HG03378 (cell line): Measurements from ENCODE around the gene PPIB.
"Not testable (repeated sequence)": the region's sequence is repeated elsewhere in the genome, so short reads cannot be mapped to it uniquely, and the experiment has no call there.

Experiments
- ATAC-seq: cut with Tn5 transposase; IDR thresholded peaks from one replicate; pipeline ENCODE4 v1.9.1; 2021; ENCODE audit warnings: mild to moderate bottlenecking, moderate library complexity; ENCODE audit not compliant: unreplicated experiment

PPIB gene

GRCh38 chr15:64141798-64142512 lies 20.9 kb downstream of the PPIB start:
- no peak for ATAC-seq

- ATAC-seq: no peak
These were observed 24.4 kb downstream of the PPIB start for GRCh38 chr15:64138331-64138941.

DNA sequence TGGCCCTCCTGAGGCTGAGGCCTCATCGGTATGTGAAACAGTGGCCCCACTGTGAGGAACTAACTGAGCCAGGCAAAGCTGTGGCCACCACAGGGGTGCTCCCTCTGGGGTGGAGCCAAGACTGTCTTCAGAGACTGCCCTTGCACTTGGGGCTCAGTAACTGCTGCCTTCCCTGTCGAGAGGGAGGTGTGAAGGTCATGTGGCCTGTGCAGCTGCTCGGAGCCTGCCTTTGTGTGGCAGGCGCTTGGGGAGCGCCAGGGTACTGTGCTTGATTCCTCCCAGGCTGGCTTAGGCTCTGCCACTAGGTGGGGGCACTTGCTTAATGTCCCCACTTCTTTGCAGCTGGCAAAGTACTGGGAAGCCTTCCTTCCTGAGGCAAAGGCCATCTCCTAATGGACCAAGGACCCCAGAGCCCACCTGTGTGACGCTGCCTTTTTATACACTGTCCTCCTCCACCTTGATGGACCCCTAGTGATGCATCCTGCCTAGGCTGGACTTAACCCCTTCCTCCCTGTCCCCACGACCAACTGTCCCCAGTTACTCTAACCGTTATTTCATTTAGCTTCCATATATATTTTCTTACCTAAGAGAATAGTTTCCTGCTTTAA lies 25.5 kb downstream of the PPIB start:
- ATAC-seq: no peak

GRCh38 chr15:64136347-64136746 lies 26.5 kb downstream of the PPIB start:
- no peak for ATAC-seq

DNA sequence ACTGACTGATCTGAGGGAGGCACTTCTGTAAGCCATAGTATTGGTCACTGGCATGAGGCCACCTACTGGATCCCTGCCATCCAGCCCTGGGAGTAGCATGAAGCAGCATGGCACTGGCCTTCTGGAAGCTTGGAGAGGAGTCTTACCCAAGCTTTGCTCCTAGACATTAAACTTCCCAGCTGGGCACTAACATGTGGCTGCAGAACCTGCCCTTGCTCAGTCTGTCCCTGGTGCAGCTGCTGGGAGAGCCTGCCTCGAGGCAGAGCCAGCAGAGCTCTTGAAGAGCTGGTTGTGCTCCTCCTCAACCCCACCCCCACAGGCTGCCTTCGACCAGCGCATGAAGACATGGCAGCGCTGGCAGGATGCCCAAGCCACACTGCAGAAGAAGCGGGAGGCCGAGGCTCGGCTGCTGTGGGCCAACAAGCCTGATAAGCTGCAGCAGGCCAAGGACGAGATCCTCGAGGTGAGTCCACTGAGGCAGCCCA lies 28.4 kb downstream of the PPIB start:
- no peak for ATAC-seq

GRCh38 chr15:64133623-64134344 lies 29.0 kb downstream of the PPIB start:
- ATAC-seq: no peak

- no peak for ATAC-seq
These were observed 30.6 kb downstream of the PPIB start for GRCh38 chr15:64132217-64132616.

- ATAC-seq: no peak
These were observed 31.3 kb downstream of the PPIB start for GRCh38 chr15:64131547-64131946.

- ATAC-seq: no peak
These were observed 32.7 kb downstream of the PPIB start for GRCh38 chr15:64130159-64130558.

- ATAC-seq: no peak
These were observed 35.1 kb downstream of the PPIB start for GRCh38 chr15:64127521-64128270.

DNA sequence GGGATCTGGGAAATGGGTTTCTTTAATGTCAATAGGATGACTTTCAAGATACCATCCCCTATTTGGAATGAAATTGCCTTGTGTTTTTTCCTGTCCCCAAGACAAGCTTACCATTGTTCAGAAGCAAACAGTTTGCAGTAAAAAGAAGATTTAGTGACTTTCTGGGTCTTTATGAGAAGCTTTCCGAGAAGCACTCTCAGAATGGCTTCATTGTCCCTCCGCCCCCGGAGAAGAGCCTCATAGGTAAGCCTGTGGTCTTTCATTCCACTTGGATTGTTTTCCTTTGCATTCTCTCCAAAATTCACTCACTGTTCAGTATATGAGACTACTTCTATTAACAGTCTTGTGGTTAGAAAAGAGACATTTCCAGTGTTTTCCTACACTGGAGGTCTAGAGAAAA lies 36.8 kb downstream of the PPIB start:
- ATAC-seq: no peak

- ATAC-seq: no peak
These were observed 39.9 kb downstream of the PPIB start for GRCh38 chr15:64122936-64123351.

DNA sequence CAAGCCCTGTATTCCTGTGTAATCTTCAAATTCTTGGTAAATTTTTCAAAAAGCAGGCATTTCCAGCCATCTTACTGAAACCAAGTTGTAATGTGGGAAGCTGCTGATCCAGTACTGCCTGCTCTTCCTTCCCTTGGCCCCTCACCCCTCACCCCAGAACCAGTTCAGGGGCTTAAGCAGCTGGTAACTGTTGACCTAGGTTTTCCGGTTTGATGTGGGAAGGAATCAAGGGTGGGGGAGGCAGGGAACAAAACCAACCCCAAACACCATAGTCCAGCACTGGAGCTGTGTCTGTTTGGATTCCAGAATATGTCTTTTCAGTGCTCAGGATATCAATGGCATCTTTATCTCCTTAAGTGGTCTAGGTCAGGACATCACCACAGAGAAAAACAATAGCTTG lies 40.4 kb downstream of the PPIB start:
- ATAC-seq: no peak

DNA sequence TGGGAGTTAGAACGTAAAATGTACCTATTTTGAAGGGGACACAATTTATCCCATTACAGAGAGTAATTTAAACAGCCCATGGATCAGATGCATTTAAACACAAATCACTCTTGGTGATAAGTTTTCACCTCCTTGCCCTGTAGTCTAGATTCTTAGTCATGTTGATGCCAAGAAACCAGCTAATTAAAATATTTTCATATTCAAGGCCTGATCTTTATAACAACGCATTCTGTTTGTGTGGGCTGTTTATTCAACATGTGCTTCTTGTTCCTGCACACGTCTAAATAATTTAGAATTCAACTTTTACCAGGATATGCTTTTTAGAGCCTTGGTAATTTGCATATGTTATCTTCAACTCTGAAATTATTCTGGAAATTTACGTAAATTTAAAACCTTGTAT lies 41.2 kb downstream of the PPIB start:
- ATAC-seq: no peak

- not testable (repeated sequence) for ATAC-seq
These were observed 42.5 kb downstream of the PPIB start for GRCh38 chr15:64120322-64120721.

GRCh38 chr15:64117759-64118487 lies 44.9 kb downstream of the PPIB start:
- ATAC-seq: no peak

DNA sequence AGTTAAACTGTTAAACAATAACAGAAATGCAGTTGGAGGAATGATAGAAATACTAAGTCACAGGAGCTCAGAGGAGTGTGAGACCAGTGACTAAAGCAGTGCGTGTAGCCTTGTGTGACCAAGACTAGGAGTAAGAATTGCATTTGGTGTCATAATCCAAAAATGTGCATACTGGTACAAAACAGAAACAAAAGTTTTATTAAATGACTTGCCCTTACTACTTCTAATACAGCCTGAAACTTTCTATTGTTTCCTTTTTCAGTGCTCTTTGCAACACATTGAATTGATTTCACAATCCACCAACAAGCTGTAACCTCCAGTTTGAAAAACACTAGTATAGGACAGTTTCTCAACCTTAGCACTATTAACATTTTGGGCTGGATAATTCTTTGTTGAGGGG lies 49.9 kb downstream of the PPIB start:
- ATAC-seq: no peak

DNA sequence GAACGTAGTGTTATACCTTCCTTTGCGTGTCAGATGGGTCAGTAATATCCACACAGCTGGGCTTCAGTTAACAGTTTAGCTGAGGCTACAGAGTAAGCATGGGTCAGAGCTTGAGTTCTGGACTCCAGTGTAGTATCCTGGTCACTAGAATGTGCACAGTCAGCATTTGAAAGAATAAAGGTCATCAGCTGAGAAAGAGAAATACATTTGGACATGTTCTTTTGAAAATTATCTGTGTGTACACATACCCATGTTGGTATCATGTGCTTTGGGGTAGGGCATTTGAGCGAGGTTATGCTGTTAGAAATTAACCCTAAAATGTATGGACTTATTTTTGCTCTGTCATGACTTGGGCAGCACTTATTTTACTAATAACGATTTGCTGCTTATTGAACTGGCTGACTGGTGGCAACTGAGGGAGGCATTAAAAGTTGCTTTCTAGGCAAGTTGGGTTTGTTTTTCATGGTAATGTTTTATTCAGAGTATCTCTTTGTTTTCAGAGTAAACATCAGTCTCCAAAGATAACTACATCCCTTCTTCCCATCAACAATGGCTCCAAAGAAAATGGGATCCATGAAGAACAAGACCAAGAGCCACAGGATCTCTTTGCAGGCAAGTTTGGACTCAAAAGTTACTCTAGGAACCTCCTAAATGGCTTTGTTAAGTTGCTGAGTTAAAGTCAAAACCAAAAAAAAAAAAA lies 50.6 kb downstream of the PPIB start:
- no peak for ATAC-seq

DNA sequence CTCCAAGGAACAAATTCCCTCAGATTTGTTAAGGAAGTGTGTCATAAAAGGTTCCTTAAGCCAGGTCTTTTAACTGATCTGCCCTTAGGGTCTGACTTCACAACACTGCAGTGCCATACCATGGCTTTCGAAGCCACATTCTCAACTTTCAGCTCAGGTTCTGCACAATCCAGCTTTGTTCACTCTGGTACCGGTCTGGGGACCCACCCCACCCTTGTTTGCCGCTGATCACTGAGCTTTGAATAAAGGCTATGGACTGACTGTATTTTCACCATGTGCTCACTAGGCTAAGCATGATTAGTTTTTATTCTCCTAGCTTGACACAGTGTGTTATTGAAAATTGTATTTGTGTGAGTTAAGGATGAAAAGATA lies 51.2 kb downstream of the PPIB start:
- ATAC-seq: no peak
